Muscle of leg (tissue), 11 donors: ENCODE results near the gene MTMR1. TPM values are rescaled to one million over a fixed set of nuclear protein-coding genes. Genes with fewer than 3 reads are reported as not detected.

Source experiments
- DNase-seq: peaks from one replicate; pipeline ENCODE4 v3.0.0; 2013
- H3K27ac ChIP-seq: one replicate; pipeline ENCODE4 v1.5.1; 2013; ENCODE audit warnings: mild to moderate bottlenecking, low read length, control low read depth
- H3K27me3 ChIP-seq: one replicate; pipeline ENCODE4 v1.6.1; 2013; ENCODE audit warnings: low read length; ENCODE audit not compliant: control insufficient read depth, insufficient read depth
- H3K36me3 ChIP-seq: one replicate; pipeline ENCODE4 v1.6.1; 2013; ENCODE audit warnings: low read length; ENCODE audit not compliant: control insufficient read depth, insufficient read depth
- H3K4me1 ChIP-seq: one replicate; pipeline ENCODE4 v1.6.1; 2013; ENCODE audit warnings: low read length; ENCODE audit not compliant: control insufficient read depth, insufficient read depth
- H3K4me3 ChIP-seq: one replicate; pipeline ENCODE4 v1.5.1; 2013; ENCODE audit warnings: low read length, control low read depth
- H3K9me3 ChIP-seq: replicated peaks from 2 replicates; pipeline ENCODE4 v1.6.1; 2013; ENCODE audit warnings: low read depth, low read length; ENCODE audit not compliant: control insufficient read depth
- WGBS: methylation state at CpG from one replicate; pipeline ENCODE4 v1.1.5; 2013; ENCODE audit warnings: missing lambda C conversion rate; ENCODE audit not compliant: insufficient coverage; 5-methylcytosine and 5-hydroxymethylcytosine counted together
- polyA plus RNA-seq, 8 donors: library from polyadenylated mRNA; unstranded; fragments of 120-200 nt; gene quantifications; one replicate each; pipeline versions ENCODE4 v1.2.1 to v1.2.3, GENCODE V29; 2013; ENCODE audit warnings: inconsistent platforms in 1 of 8, low replicate concordance in 1 of 8; ENCODE audit not compliant: insufficient read length in 8 of 8, insufficient read depth in 1 of 8
- total RNA-seq: library from RNA; stranded (reverse); fragments of 120-200 nt; gene quantifications from one replicate; pipeline ENCODE4 v1.2.4, GENCODE V29; 2013

The MTMR1 gene
- total and polyA plus RNA-seq, 9 donors = 16.0 to 24.8 (median 17.3) TPM

GRCh38 chrX:150696331-150696730 lies 3.1 kb downstream of the MTMR1 start:
- Histone ChIP-seq H3K36me3 (no peaks in the 10 kb centered on the region), H3K4me3 (no peak overlapping the region), H3K27me3 (peaks cover 7% of the 10 kb centered on the region), H3K27ac (no peak overlapping the region), H3K4me1 (peaks cover 15% of the 10 kb centered on the region), H3K9me3 (no peaks in the 10 kb centered on the region)
- DNase-seq = no peak
- no CpG with 5 or more reads among the region's 1 CpG for WGBS

- Histone ChIP-seq H3K9me3 (no peaks in the 10 kb centered on the region), H3K27me3 (peaks cover 7% of the 10 kb centered on the region), H3K4me3 (no peak overlapping the region), H3K36me3 (no peaks in the 10 kb centered on the region), H3K4me1 (peaks cover 15% of the 10 kb centered on the region), H3K27ac (no peak overlapping the region)
- DNase-seq = no peak
- 57% methylated on average over 1 of the region's 4 CpGs for WGBS
Measured at GRCh38 chrX:150696866-150697265, 3.7 kb downstream of the MTMR1 start.

DNA sequence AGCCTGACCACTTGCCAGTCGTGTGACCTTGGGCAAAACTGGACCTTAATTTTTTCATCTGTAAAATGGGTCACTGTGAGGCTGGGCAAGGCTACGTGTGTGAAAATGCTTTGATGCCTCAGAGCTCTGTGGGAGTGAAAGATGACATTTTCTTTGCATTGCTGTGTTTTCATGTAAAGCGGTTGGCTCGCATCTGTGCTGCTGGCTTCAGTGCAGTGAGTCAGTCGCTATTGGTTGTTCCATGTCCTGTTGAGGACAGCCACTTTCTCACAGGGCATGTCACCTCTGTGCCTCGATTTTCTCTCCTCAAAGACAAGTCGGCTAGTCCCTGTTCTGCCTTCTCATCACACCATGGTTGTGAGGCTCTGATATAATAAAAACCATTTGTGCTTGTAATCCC lies 4.4 kb downstream of the MTMR1 start:
- Histone ChIP-seq H3K36me3 (no peaks in the 10 kb centered on the region), H3K4me1 (peaks cover 10% of the 10 kb centered on the region), H3K27me3 (peaks cover 7% of the 10 kb centered on the region), H3K9me3 (no peaks in the 10 kb centered on the region), H3K4me3 (no peak overlapping the region), H3K27ac (no peak overlapping the region)
- DNase-seq = no peak
- WGBS = 87% methylated on average over 5 of the region's 7 CpGs

- WGBS = no CpG with 5 or more reads among the region's 2 CpGs
- Histone ChIP-seq H3K36me3 (no peaks in the 10 kb centered on the region), H3K27ac (no peak overlapping the region), H3K27me3 (peaks cover 5% of the 10 kb centered on the region), H3K9me3 (no peaks in the 10 kb centered on the region), H3K4me3 (no peak overlapping the region), H3K4me1 (peaks cover 10% of the 10 kb centered on the region)
- no peak for DNase-seq
Measured at GRCh38 chrX:150698981-150699380, 5.8 kb downstream of the MTMR1 start.

GRCh38 chrX:150700107-150700506 lies 6.9 kb downstream of the MTMR1 start:
- no peak overlapping the region for H3K27ac ChIP-seq
- H3K27me3 ChIP-seq = peaks cover 7% of the 10 kb centered on the region
- no peak overlapping the region for H3K4me3 ChIP-seq
- peaks cover under 1% of the 10 kb centered on the region for H3K4me1 ChIP-seq
- no peaks in the 10 kb centered on the region for H3K36me3 ChIP-seq
- no peak for DNase-seq
- H3K9me3 ChIP-seq = no peaks in the 10 kb centered on the region

DNA sequence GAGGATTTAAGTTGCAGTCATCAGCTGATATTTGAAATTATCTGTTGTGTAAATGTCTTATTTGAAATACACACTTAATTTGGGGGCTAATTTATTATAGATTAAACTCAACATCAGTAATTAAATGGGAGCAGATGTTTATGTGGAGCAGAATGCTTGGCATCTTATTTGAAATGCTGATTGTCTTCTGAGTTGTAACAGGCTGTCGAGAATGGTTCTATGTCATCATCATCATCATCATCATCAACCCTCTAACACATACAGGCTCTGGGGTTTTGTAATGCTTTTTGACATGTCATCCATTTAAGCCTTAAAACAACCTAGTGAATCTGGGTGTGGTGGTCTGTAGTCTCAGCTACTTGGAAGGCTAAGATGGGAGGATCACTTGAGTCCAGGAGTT lies 8.2 kb downstream of the MTMR1 start:
- no peak overlapping the region for H3K27ac ChIP-seq
- no peaks in the 10 kb centered on the region for H3K36me3 ChIP-seq
- no peak for DNase-seq
- no peaks in the 10 kb centered on the region for H3K4me1 ChIP-seq
- WGBS = no CpG with 5 or more reads among the region's 1 CpG
- no peak overlapping the region for H3K4me3 ChIP-seq
- peaks cover 7% of the 10 kb centered on the region for H3K27me3 ChIP-seq
- H3K9me3 ChIP-seq = no peaks in the 10 kb centered on the region

DNA sequence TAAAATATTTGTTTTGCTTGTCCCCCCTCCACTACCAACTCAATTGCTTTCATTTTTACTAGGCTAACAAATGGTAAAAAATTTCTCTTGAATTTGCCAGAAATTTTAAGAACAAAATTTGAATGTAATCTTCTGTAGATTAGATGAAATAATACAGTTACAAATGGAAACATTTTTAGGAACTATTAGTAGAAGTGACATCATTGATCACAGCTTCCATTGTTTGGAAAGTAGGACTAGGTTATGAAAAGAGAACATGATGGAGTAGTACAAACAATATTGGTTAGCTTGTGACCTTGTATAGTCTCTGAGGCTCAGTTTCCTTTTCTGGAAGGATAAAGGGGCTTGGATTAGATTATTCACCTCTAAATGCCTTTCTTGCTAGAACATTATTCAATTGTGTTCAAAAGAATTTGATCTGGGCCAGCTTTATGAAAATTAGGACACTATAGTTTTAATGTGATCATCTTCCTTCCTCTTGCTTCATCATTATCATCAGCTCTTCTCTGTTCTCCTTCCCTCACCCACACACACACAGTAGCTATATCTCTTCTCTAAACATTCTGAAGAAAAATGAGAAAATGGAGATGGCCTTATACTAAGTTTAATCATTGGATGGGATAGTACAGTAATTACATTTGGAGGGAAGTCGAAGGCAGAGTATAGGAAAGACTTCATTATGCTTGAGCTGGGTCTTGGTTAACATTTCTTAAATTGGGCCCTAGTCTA lies 9.9 kb downstream of the MTMR1 start:
- Histone ChIP-seq H3K36me3 (no peaks in the 10 kb centered on the region), H3K9me3 (no peaks in the 10 kb centered on the region), H3K27ac (no peak overlapping the region), H3K4me1 (no peaks in the 10 kb centered on the region), H3K27me3 (peaks cover 2% of the 10 kb centered on the region), H3K4me3 (no peak overlapping the region)
- no CpG with 5 or more reads among the region's 1 CpG for WGBS
- DNase-seq = no peak

- Histone ChIP-seq H3K27ac (no peak overlapping the region), H3K4me1 (no peaks in the 10 kb centered on the region), H3K4me3 (no peak overlapping the region), H3K27me3 (peaks cover 2% of the 10 kb centered on the region), H3K36me3 (peaks cover 2% of the 10 kb centered on the region), H3K9me3 (no peaks in the 10 kb centered on the region)
- no peak for DNase-seq
Measured at GRCh38 chrX:150703695-150703974, 10.4 kb downstream of the MTMR1 start.

- no peaks in the 10 kb centered on the region for H3K4me1 ChIP-seq
- H3K4me3 ChIP-seq = no peak overlapping the region
- H3K36me3 ChIP-seq = peaks cover 4% of the 10 kb centered on the region
- WGBS = 80% methylated on average over 2 of the region's 3 CpGs
- no peak overlapping the region for H3K27ac ChIP-seq
- H3K9me3 ChIP-seq = no peaks in the 10 kb centered on the region
- H3K27me3 ChIP-seq = peaks cover 2% of the 10 kb centered on the region
- DNase-seq = no peak
Measured at GRCh38 chrX:150704030-150704613, 10.9 kb downstream of the MTMR1 start.

DNA sequence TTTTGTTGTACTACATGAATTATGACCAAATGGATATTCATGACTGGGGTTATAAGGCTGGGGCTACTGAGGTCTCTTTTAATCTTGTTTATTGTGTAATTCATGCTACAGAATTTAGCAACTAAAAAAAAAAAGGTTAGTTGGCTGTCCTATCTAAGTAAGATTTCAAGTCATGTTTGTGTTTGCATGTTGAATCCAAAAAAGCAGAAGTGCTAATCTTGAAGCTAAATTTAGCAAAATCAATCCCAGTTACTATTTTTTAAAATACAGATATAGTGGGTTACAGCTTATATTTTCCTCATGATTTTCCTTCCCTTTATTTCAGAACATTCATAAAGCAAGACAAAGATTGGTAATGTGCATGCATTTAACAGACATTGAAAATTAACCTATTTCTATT lies 19.4 kb downstream of the MTMR1 start:
- Histone ChIP-seq H3K4me1 (no peaks in the 10 kb centered on the region), H3K27ac (no peak overlapping the region), H3K9me3 (no peaks in the 10 kb centered on the region), H3K27me3 (peaks cover 3% of the 10 kb centered on the region), H3K4me3 (no peak overlapping the region), H3K36me3 (peaks cover 4% of the 10 kb centered on the region)
- no peak for DNase-seq

DNA sequence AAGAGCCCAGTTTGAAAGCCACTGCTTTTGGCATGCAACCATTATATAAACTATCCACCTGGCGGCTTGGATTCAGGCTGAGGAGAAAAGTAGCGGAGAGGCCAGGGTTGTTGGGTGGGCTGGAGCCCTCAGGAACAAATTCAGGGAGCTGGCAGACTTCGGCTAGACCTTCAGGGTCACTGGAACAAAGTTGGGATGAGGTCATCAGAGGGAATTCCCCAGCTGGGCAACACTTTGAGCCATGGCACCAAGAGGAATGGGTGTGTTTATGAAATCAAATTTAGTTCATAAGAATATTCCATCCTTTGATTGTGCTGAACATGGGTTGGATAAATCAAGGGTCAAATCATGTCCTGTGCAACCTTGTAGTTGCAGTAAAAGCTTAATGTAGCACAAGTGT lies 22.0 kb downstream of the MTMR1 start:
- Histone ChIP-seq H3K9me3 (no peaks in the 10 kb centered on the region), H3K4me3 (no peak overlapping the region), H3K27ac (no peak overlapping the region), H3K4me1 (no peaks in the 10 kb centered on the region), H3K27me3 (peaks cover 3% of the 10 kb centered on the region), H3K36me3 (no peaks in the 10 kb centered on the region)
- 45% methylated on average over 2 of the region's 3 CpGs for WGBS
- no peak for DNase-seq
